GM18951 (cell line): Measurements from ENCODE around the gene NPTX2.

Source experiments
- POLR2A ChIP-seq: IDR thresholded peaks from 4 replicates; pipeline ENCODE4 v1.6.1; 2011; ENCODE audit warnings: mild to moderate bottlenecking; ENCODE audit not compliant: insufficient read length, insufficient read depth; ENCODE audit errors: extremely low read depth
- in situ Hi-C: fragments of 300-500 bp; cut with MboI; formaldehyde crosslinking; loops from one replicate; pipeline ENCODE4 v1.12.0; 2022; ENCODE audit warnings: low sequenced_read_pairs, mixed read lengths, inconsistent platforms; ENCODE audit not compliant: unreplicated experiment

NPTX2 gene

GRCh38 chr7:98674461-98674860 lies 57.4 kb downstream of the NPTX2 start:
- no peak for TF ChIP-seq POLR2A
- in situ Hi-C loops = no loop called here

DNA sequence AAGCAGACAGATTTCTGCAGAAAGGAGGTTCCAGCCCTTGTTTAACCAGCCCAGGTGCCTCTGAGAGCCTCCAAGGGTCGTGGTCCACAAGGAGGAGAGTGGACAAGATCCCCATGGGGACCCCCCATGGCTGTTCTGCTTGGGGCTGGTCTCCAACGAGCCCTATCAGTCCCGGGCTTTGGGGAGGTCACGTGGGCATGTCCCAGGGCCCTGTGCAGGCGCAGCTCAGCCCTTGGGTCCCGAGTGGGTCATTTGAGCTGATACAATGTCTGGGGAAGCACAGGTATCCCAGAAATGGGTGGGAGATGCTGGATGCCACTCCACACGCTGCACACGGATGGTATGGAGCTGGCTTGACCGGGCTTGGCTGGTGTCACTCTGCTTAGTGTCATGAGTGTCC lies 57.8 kb downstream of the NPTX2 start:
- TF ChIP-seq POLR2A = no peak
- in situ Hi-C loops = no loop called here

DNA sequence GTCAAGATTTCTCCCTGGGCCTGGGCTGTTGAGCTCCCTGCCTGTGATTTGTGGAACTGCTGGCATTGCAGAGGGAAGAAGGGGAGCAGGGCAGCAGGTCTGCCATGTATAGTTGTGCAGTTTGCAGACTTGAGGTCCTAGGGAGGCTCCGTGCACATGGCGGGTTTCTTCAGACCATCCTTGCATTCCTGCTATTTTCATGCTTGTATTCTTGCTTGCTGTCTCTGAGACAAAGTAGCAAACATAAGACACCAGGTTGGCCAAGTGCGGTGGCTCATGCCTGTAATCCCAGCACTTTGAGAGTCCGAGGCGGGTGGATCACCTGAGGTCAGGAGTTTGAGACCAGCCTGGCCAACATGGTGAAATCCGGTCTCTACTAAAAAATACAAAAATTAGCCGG lies 61.1 kb downstream of the NPTX2 start:
- in situ Hi-C loops = no loop called here
- no peak for TF ChIP-seq POLR2A
